Adrenal gland (tissue), 12 donors: ENCODE results near the gene KAZN. TPM values are rescaled to one million over a fixed set of nuclear protein-coding genes. Genes with fewer than 3 reads are reported as not detected.
A peak's percentile ranks its signal among the peaks of the same experiment; 100 is the strongest.

Experiments used
- DNase-seq, 7 donors: peaks; one replicate each; pipeline ENCODE4 v3.0.0-alpha.2; 2019 to 2020
- H3K27ac ChIP-seq, 5 donors: fragments of 200-600 bp; sonication (generic) in 4 of 5; 1 replicate in 3 of 5; 2 replicates in 2 of 5; pipeline versions ENCODE4 v1.5.1 to v1.8.0; 2016 to 2020; ENCODE audit warnings: mild to moderate bottlenecking in 1 of 5
- H3K27me3 ChIP-seq: fragments of 200-600 bp; 2 replicates; pipeline ENCODE4 v1.8.0; 2021
- H3K36me3 ChIP-seq, 2 donors: fragments of 200-600 bp; replicated peaks in 1 of 2; 1 replicate in 1 of 2; 2 replicates in 1 of 2; pipeline versions ENCODE4 v1.5.1 to v1.8.0; 2018 to 2022
- H3K4me1 ChIP-seq, 2 donors: fragments of 200-600 bp; replicated peaks in 1 of 2; 1 replicate in 1 of 2; 2 replicates in 1 of 2; pipeline versions ENCODE4 v1.5.1 to v1.8.0; 2018 to 2021
- H3K4me3 ChIP-seq, 4 donors: fragments of 200-600 bp; sonication (generic) in 3 of 4; one replicate each; pipeline ENCODE4 v1.5.1; 2016 to 2018
- H3K9me3 ChIP-seq, 3 donors: fragments of 200-600 bp; sonication (generic) in 1 of 3; replicated peaks in 1 of 3; 1 replicate in 2 of 3; 2 replicates in 1 of 3; pipeline versions ENCODE4 v1.5.1 to v1.8.0; 2016 to 2021
- CTCF ChIP-seq, 6 experiments: fragments of 450-650 bp in 4 of 6; fragments of 200-600 bp in 2 of 6; sonication (generic) in 1 of 6; IDR thresholded peaks; 1 replicate in 5 of 6; 2 replicates in 1 of 6; pipeline versions ENCODE4 v1.5.1 to v1.8.0; 2016 to 2021; ENCODE audit warnings: antibody characterized with exemption in 6 of 6, mild to moderate bottlenecking in 2 of 6, moderate library complexity in 1 of 6
- POLR2A ChIP-seq, 2 donors: fragments of 450-650 bp; IDR thresholded peaks; one replicate each; pipeline ENCODE4 v1.6.1; 2017; ENCODE audit warnings: antibody characterized with exemption in 2 of 2, mild to moderate bottlenecking in 2 of 2, moderate library complexity in 1 of 2
- WGBS, 4 donors: extraction: QIAGEN DNeasy Blood & Tissue Kit in 2 of 4; methylation state at CpG; one replicate each; pipeline versions ENCODE4 v1.1.5 to v1.1.7; 2013 to 2017; 5-methylcytosine and 5-hydroxymethylcytosine counted together
- intact Hi-C, 2 donors: fragments of 100-400 bp; cut with DNase I; formaldehyde crosslinking; loops; one replicate each; pipeline versions ENCODE4 v1.14.1 to v1.15.0; 2022 to 2023
- polyA plus RNA-seq, 3 donors: library from polyadenylated mRNA; stranded (reverse); fragments of 200-250 nt in 2 of 3; fragments of 350-450 nt in 1 of 3; fragmentation: Illumina TruSeq in 1 of 3; extraction: RNeasy Lipid Tissue Mini Kit (QIAGEN cat#74804) in 1 of 3; gene quantifications; one replicate each; pipeline ENCODE4 v1.2.3, GENCODE V29; 2013 to 2014
- total RNA-seq, 9 donors: library from RNA; depleted of rRNA in 4 of 9; stranded (reverse); fragments of >200 nt in 4 of 9; fragments of 120-200 nt in 1 of 9; fragmentation: NEBNext Ultra II Directional in 1 of 9; extraction: Animal tissue kit (Norgen Biotek cat#: 25700) in 1 of 9; gene quantifications; one replicate each; pipeline versions ENCODE4 v1.1.0 to v1.2.4, GENCODE V29; 2013 to 2023
- donor health status: healthy with polysubstance abuse.
- donor health status: Bipolar disorder and iron deficiency.
- donor health status: DM: yes; HTN: yes; CAD: no.
- donor health status: DM: no; HTN: no; CAD: no.
- donor health status: DM: no; HTN: no; CAD: no.
- donor health status: DM: yes; HTN: yes; CAD: no.

Gene KAZN
- total and polyA plus RNA-seq, 12 donors = 5.9 to 63.4 (median 29.5) TPM

GRCh38 chr1:14662116-14662515, 63.6 kb downstream of the KAZN start:
- WGBS, 4 donors = 67 to 84% (median 73%) methylated on average over 9 of the region's 9 CpGs
- Histone ChIP-seq H3K36me3 (no peaks in the 10 kb centered on the region), H3K27ac (no peak overlapping the region), H3K4me1 (no peaks in the 10 kb centered on the region), H3K4me3 (no peak overlapping the region), H3K9me3 (no peaks in the 10 kb centered on the region), H3K27me3 (no peaks in the 10 kb centered on the region)
- TF ChIP-seq POLR2A (IDR thresholded peaks at IDR 0.05) (no peak), CTCF (IDR thresholded peaks at IDR 0.05) (no peak)
- DNase-seq = peak in 1 of 7 donors; percentile 21
- intact Hi-C loops = no loop called here

GRCh38 chr1:14663773-14664172, 65.3 kb downstream of the KAZN start:
- DNase-seq = no peak
- Histone ChIP-seq H3K27me3 (no peaks in the 10 kb centered on the region), H3K4me3 (no peak overlapping the region), H3K9me3 (no peaks in the 10 kb centered on the region), H3K36me3 (no peaks in the 10 kb centered on the region), H3K27ac (no peak overlapping the region), H3K4me1 (no peaks in the 10 kb centered on the region)
- intact Hi-C loops = no loop called here
- TF ChIP-seq POLR2A (IDR thresholded peaks at IDR 0.05) (no peak), CTCF (IDR thresholded peaks at IDR 0.05) (no peak)
- WGBS, 4 donors = 85 to 91% (median 88%) methylated on average over 6 of the region's 6 CpGs

GRCh38 chr1:14666373-14666772, 67.9 kb downstream of the KAZN start:
- no peak for DNase-seq
- 82 to 90% (median 88%) methylated on average over 6 of the region's 6 CpGs for WGBS, 4 donors
- Histone ChIP-seq H3K9me3 (no peaks in the 10 kb centered on the region), H3K27me3 (no peaks in the 10 kb centered on the region), H3K4me1 (no peaks in the 10 kb centered on the region), H3K27ac (no peak overlapping the region), H3K36me3 (no peaks in the 10 kb centered on the region), H3K4me3 (no peak overlapping the region)
- TF ChIP-seq POLR2A (IDR thresholded peaks at IDR 0.05) (no peak), CTCF (IDR thresholded peaks at IDR 0.05) (no peak)
- intact Hi-C loops = no loop called here

- 81 to 85% (median 84%) methylated on average over 15 of the region's 15 CpGs for WGBS, 4 donors
- H3K4me1 ChIP-seq = no peaks in the 10 kb centered on the region
- H3K4me3 ChIP-seq = no peak overlapping the region
- H3K36me3 ChIP-seq = no peaks in the 10 kb centered on the region
- no peaks in the 10 kb centered on the region for H3K27me3 ChIP-seq
- TF ChIP-seq CTCF (IDR thresholded peaks at IDR 0.05) = no peak
- TF ChIP-seq POLR2A (IDR thresholded peaks at IDR 0.05) = no peak
- no peaks in the 10 kb centered on the region for H3K9me3 ChIP-seq
- intact Hi-C loops = no loop called here
- DNase-seq = no peak
- H3K27ac ChIP-seq = no peak overlapping the region
Measured at GRCh38 chr1:14666962-14667650, 68.6 kb downstream of the KAZN start.
